AG10803 (cell line): ENCODE results near the gene PAQR7.

Experiments used
- DNase-seq: peaks from one replicate; pipeline ENCODE4 v3.0.0; 2010; ENCODE audit warnings: low read depth
- H3K4me3 ChIP-seq: 2 replicates; pipeline ENCODE4 v1.5.1; 2011; ENCODE audit warnings: mild to moderate bottlenecking, low read length, control low read depth
- CTCF ChIP-seq: conservative IDR thresholded peaks from 2 replicates; pipeline ENCODE4 v1.5.1; 2011; ENCODE audit warnings: mild to moderate bottlenecking, low read length, control low read depth, inconsistent platforms

The PAQR7 gene

GRCh38 chr1:25879675-25880074 is 4.2 kb upstream of the PAQR7 start:
- no peak for TF ChIP-seq CTCF
- no peak for DNase-seq
- H3K4me3 ChIP-seq = no peak overlapping the region

- DNase-seq = no peak
- no peak for TF ChIP-seq CTCF
Measured at GRCh38 chr1:25878690-25879089, 3.2 kb upstream of the PAQR7 start.

GRCh38 chr1:25877155-25877554 is 1.6 kb upstream of the PAQR7 start:
- DNase-seq = no peak
- H3K4me3 ChIP-seq = no peak overlapping the region
- no peak for TF ChIP-seq CTCF

More at GRCh38 chr1:25878690-25879089, 3.2 kb upstream of the PAQR7 start:
- H3K4me3 ChIP-seq = no peak overlapping the region

GRCh38 chr1:25876693-25877077 is 1.2 kb upstream of the PAQR7 start:
- TF ChIP-seq CTCF = no peak
- no peak overlapping the region for H3K4me3 ChIP-seq
- DNase-seq = no peak

GRCh38 chr1:25875856-25876692 is 566 bp upstream of the PAQR7 start:
- DNase-seq = no peak
- TF ChIP-seq CTCF = no peak
- peak overlapping the region; percentile 58 for H3K4me3 ChIP-seq

GRCh38 chr1:25874635-25875153 is 814 bp downstream of the PAQR7 start:
- peak overlapping the region; percentile 78 for H3K4me3 ChIP-seq
- DNase-seq = no peak
- no peak for TF ChIP-seq CTCF

- peak overlapping the region; percentile 78 for H3K4me3 ChIP-seq
- no peak for DNase-seq
- TF ChIP-seq CTCF = no peak
Measured at GRCh38 chr1:25874209-25874608, 1.3 kb downstream of the PAQR7 start.
